CD4-positive, alpha-beta T cell (primary cell): ENCODE measurements around the gene GSTA1. TPM values are rescaled to one million over a fixed set of nuclear protein-coding genes. Genes with fewer than 3 reads are reported as not detected.
"Not testable (repeated sequence)": the region's sequence is repeated elsewhere in the genome, so short reads cannot be mapped to it uniquely, and the experiment has no call there.

Experiments
- ATAC-seq: fragments of 200-7000 bp; cut with Tn5 transposase; one replicate; pipeline ENCODE4 v1.10.0; 2022; ENCODE audit warnings: mild to moderate bottlenecking; ENCODE audit not compliant: poor library complexity
- CTCF ChIA-PET: fragments of 350-600 bp; sonication (Branson Sonifier 250); formaldehyde crosslinking; loops from one replicate; lab custom pipeline; 2021; ENCODE audit warnings: antibody characterized with exemption, inconsistent platforms; lab: Charles Lee
- POLR2A ChIA-PET: fragments of 350-600 bp; sonication (Branson Sonifier 250); formaldehyde crosslinking; loops from one replicate; lab custom pipeline; 2021; ENCODE audit warnings: antibody characterized with exemption, inconsistent platforms; lab: Charles Lee
- DNase-seq, 14 experiments: peaks; one replicate each; pipeline ENCODE4 v3.0.0-alpha.2; 2013 to 2020; ENCODE audit warnings: mixed read lengths in 2 of 14
- H3K27ac ChIP-seq, 2 donors: one replicate each; pipeline versions ENCODE4 v1.5.1 to v1.7.0; 2013; ENCODE audit warnings: low read length in 2 of 2, low read depth in 1 of 2, mild to moderate bottlenecking in 1 of 2
- H3K27me3 ChIP-seq, 2 experiments: 1 replicate in 1 of 2; 2 replicates in 1 of 2; pipeline versions ENCODE4 v1.6.1 to v1.7.0; 2013; ENCODE audit warnings: low read length in 2 of 2, control low read depth in 1 of 2, mild to moderate bottlenecking in 1 of 2, moderate library complexity in 1 of 2; ENCODE audit not compliant: insufficient read depth in 2 of 2, control insufficient read depth in 1 of 2
- H3K36me3 ChIP-seq: one replicate; pipeline ENCODE4 v1.6.1; 2013; ENCODE audit warnings: low read length, control low read depth; ENCODE audit not compliant: insufficient read depth
- H3K4me1 ChIP-seq: one replicate; pipeline ENCODE4 v1.6.1; 2013; ENCODE audit warnings: low read length, control low read depth; ENCODE audit not compliant: insufficient read depth
- H3K4me3 ChIP-seq: one replicate; pipeline ENCODE4 v1.5.1; 2013; ENCODE audit warnings: mild to moderate bottlenecking, low read length, moderate library complexity
- H3K9me3 ChIP-seq, 2 experiments: 1 replicate in 1 of 2; 2 replicates in 1 of 2; pipeline versions ENCODE4 v1.6.1 to v1.7.0; 2013; ENCODE audit warnings: low read length in 2 of 2, mild to moderate bottlenecking in 2 of 2, control low read depth in 1 of 2, moderate library complexity in 1 of 2; ENCODE audit not compliant: control insufficient read depth in 1 of 2, insufficient read depth in 1 of 2
- H3K27ac Mint-ChIP-seq: one replicate; pipeline ENCODE4 v1.8.0; 2020; ENCODE audit warnings: mixed read lengths
- H3K27me3 Mint-ChIP-seq: one replicate; pipeline ENCODE4 v1.8.0; 2021; ENCODE audit warnings: mixed read lengths
- H3K36me3 Mint-ChIP-seq: one replicate; pipeline ENCODE4 v1.8.0; 2021; ENCODE audit warnings: low read depth, mixed read lengths
- H3K4me1 Mint-ChIP-seq: one replicate; pipeline ENCODE4 v1.8.0; 2021; ENCODE audit warnings: low read depth, mixed read lengths
- H3K4me3 Mint-ChIP-seq: one replicate; pipeline ENCODE4 v1.8.0; 2020; ENCODE audit warnings: mild to moderate bottlenecking, mixed read lengths
- H3K9me3 Mint-ChIP-seq: one replicate; pipeline ENCODE4 v1.8.0; 2020; ENCODE audit warnings: mixed read lengths
- CTCF ChIP-seq: fragments of 200-600 bp; IDR thresholded peaks from one replicate; pipeline ENCODE4 v1.8.0; 2022; ENCODE audit warnings: antibody characterized with exemption, mild to moderate bottlenecking
- intact Hi-C, 2 experiments: fragments of 100-400 bp; cut with DNase I in 1 of 2; cut with micrococcal nuclease in 1 of 2; formaldehyde crosslinking; loops; one replicate each; pipeline versions ENCODE4 v1.15.1 to v1.9.0; 2023 to 2025; cut with DNase I, micrococcal nuclease
- total RNA-seq, 174 experiments: library from RNA in 2 of 174; stranded (reverse) in 2 of 174; gene quantifications; one replicate each; pipeline ENCODE4 v1.2.3 and lab custom pipeline; 2021 to 2026

Gene GSTA1
- total RNA-seq, 2 experiments from 2014 or later, result not detected

DNA sequence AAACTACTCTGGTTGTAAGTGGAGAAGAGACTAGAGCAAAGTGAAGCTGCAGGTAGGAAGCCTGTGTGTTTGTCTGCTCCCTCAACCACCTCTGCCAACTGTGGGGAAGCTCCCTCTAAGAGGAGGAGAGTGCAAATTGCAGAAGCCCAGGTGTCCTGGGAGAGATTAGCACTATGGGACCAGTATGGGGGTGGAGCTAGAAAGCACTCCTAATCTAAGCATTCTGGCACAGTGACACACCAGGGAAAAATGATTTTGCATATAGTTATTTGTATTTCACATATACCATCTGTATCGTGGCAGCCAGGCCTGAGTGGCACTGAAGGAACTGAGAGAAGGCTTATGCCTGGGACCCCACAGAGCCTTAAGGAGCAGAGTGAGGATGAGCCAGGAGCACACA is 12.8 kb downstream of the GSTA1 start:
- H3K4me1 ChIP-seq, result no peaks in the 10 kb centered on the region
- no peaks in the 10 kb centered on the region for H3K27me3 ChIP-seq
- no peak overlapping the region for H3K27ac ChIP-seq
- Mint-ChIP-seq H3K27ac (no peak overlapping the region), H3K9me3 (peaks cover 4% of the 10 kb centered on the region), H3K4me1 (no peaks in the 10 kb centered on the region), H3K27me3 (peaks cover 34% of the 10 kb centered on the region), H3K4me3 (no peak overlapping the region), H3K36me3 (no peaks in the 10 kb centered on the region)
- H3K36me3 ChIP-seq, result no peaks in the 10 kb centered on the region
- TF ChIP-seq CTCF, result no peak
- no peak overlapping the region for H3K4me3 ChIP-seq
- intact Hi-C loops, result no loop called here
- peaks cover 0 to 8% of the 10 kb centered on the region in 2 experiments for H3K9me3 ChIP-seq
- DNase-seq (no peak), ATAC-seq (no peak)
- ChIA-PET POLR2A (no interaction called here), CTCF (no interaction called here)

DNA sequence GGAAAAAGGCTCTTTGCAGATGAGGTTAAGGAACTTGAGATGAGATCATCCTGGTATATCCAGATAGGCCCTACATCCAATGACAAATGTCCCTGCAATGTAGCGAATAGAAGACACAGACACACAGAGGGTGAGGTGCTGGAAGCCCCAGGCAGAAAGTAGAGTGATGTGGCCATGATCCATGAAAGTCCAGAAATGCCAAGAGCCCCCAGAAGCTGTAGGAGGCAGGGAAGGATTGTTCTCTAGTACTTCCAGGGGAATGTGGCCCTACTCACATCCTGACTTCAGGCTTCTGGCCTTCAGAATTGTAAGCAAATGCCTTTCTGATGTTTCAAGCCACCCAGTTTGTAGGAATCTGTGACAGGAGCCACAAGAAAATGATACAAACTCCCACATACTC is 14.0 kb downstream of the GSTA1 start:
- H3K36me3 ChIP-seq, H3K27ac ChIP-seq, POLR2A ChIA-PET, CTCF ChIA-PET, H3K9me3 ChIP-seq, DNase-seq, H3K4me1 ChIP-seq, H3K4me1 Mint-ChIP-seq, intact Hi-C loops, H3K27me3 ChIP-seq, H3K27ac Mint-ChIP-seq, ATAC-seq, H3K36me3 Mint-ChIP-seq, H3K9me3 Mint-ChIP-seq, H3K4me3 ChIP-seq, H3K4me3 Mint-ChIP-seq: not testable (repeated sequence)
- H3K27me3 Mint-ChIP-seq, result peaks cover 28% of the 10 kb centered on the region

DNA sequence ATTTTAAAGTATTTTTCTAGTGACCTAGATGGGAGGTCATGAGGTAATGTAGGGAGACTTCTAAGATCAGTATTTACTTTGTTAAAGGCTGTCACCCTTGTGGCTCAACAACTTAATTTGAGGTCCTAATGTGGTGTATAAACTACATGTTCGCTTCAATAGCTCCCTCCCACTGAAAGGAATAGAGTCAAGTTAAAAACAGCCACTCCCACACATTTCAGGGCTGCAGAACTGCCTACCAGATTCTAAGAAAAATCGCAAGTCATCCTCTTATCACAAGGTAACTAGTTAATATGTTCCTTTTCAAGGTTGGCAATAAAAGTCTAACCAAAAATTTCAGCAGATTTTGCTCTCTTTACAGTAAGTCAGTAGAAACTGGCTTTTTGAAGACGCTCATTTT is 15.1 kb downstream of the GSTA1 start:
- peaks cover 4% of the 10 kb centered on the region for H3K9me3 Mint-ChIP-seq
- Histone ChIP-seq H3K27me3 (no peaks in the 10 kb centered on the region), H3K9me3 (peaks cover 0 to 8% of the 10 kb centered on the region in 2 experiments), H3K36me3 (no peaks in the 10 kb centered on the region), H3K4me3 (no peak overlapping the region), H3K4me1 (no peaks in the 10 kb centered on the region), H3K27ac (no peak overlapping the region)
- peaks cover 19% of the 10 kb centered on the region for H3K27me3 Mint-ChIP-seq
- no peak overlapping the region for H3K27ac Mint-ChIP-seq
- DNase-seq (no peak), ATAC-seq (no peak)
- H3K4me1 Mint-ChIP-seq, result no peaks in the 10 kb centered on the region
- TF ChIP-seq CTCF, result no peak
- ChIA-PET CTCF (no interaction called here), POLR2A (no interaction called here)
- intact Hi-C loops, result no loop called here
- no peaks in the 10 kb centered on the region for H3K36me3 Mint-ChIP-seq
- no peak overlapping the region for H3K4me3 Mint-ChIP-seq

DNA sequence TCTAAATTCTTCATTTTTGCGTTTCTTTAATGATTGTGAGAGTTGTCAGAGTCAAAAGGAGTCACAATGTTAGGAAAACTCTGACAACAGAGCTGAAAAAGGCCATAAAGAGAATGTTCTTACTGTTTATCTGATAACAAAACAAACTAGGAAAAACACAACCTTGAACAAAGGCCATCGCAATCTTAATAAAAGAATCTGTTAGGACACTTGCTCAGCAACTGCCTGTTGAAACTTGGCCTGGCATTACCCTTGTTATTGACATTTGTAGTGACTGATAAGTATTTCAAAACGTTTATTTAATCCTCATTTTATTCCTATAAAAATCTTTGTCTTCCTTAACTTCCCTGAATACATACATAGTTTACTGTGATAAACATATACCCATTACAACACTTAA is 15.7 kb downstream of the GSTA1 start:
- H3K4me3 ChIP-seq, result no peak overlapping the region
- POLR2A ChIA-PET, result no interaction called here
- Mint-ChIP-seq H3K27me3 (peaks cover 15% of the 10 kb centered on the region), H3K36me3 (no peaks in the 10 kb centered on the region), H3K9me3 (no peaks in the 10 kb centered on the region), H3K4me1 (no peaks in the 10 kb centered on the region), H3K4me3 (no peak overlapping the region), H3K27ac (no peak overlapping the region)
- DNase-seq (no peak), ATAC-seq (no peak)
- H3K4me1 ChIP-seq, result no peaks in the 10 kb centered on the region
- no peak overlapping the region for H3K27ac ChIP-seq
- H3K36me3 ChIP-seq, result no peaks in the 10 kb centered on the region
- intact Hi-C loops, result no loop called here
- peaks cover 0 to 8% of the 10 kb centered on the region in 2 experiments for H3K9me3 ChIP-seq
- CTCF ChIA-PET, result no interaction called here
- no peaks in the 10 kb centered on the region for H3K27me3 ChIP-seq
- no peak for TF ChIP-seq CTCF
